Neural progenitor cell (in vitro differentiated cells): Measurements from ENCODE around the gene LY6G5C. TPM values are rescaled to one million over a fixed set of nuclear protein-coding genes. Genes with fewer than 3 reads are reported as not detected.

Source experiments
- DNase-seq: peaks from one replicate; pipeline ENCODE4 v3.0.0-alpha.2; 2016; ENCODE audit warnings: low spot score
- H2AFZ ChIP-seq: fragments of 200-600 bp; sonication (generic); replicated peaks from 2 replicates; pipeline ENCODE4 v1.6.1; 2016; ENCODE audit warnings: antibody characterized with exemption
- H3F3A ChIP-seq: fragments of 200-600 bp; sonication (generic); 2 replicates; pipeline ENCODE4 v1.6.1; 2016; ENCODE audit warnings: antibody characterized with exemption, low read depth
- H3K27ac ChIP-seq: fragments of 200-600 bp; sonication (generic); 2 replicates; pipeline ENCODE4 v1.5.1; 2016; ENCODE audit warnings: mild to moderate bottlenecking
- H3K27me3 ChIP-seq: fragments of 200-600 bp; sonication (generic); 2 replicates; pipeline ENCODE4 v1.6.1; 2016; ENCODE audit warnings: mild to moderate bottlenecking, moderate library complexity
- H3K36me3 ChIP-seq: fragments of 200-600 bp; sonication (generic); 2 replicates; pipeline ENCODE4 v1.5.1; 2016
- H3K4me1 ChIP-seq: fragments of 200-600 bp; sonication (generic); 2 replicates; pipeline ENCODE4 v1.6.1; 2016; ENCODE audit warnings: mixed run types
- H3K4me2 ChIP-seq: fragments of 200-600 bp; sonication (generic); 2 replicates; pipeline ENCODE4 v1.6.1; 2016
- H3K4me3 ChIP-seq: fragments of 200-600 bp; sonication (generic); 2 replicates; pipeline ENCODE4 v1.5.1; 2016
- H3K79me2 ChIP-seq: fragments of 200-600 bp; sonication (generic); 2 replicates; pipeline ENCODE4 v1.6.1; 2016; ENCODE audit warnings: low read depth
- H3K9ac ChIP-seq: fragments of 200-600 bp; sonication (generic); 2 replicates; pipeline ENCODE4 v1.6.1; 2016
- H3K9me3 ChIP-seq: fragments of 200-600 bp; sonication (generic); 2 replicates; pipeline ENCODE4 v1.5.1; 2016; ENCODE audit warnings: low read depth
- H4K20me1 ChIP-seq: fragments of 200-600 bp; sonication (generic); 2 replicates; pipeline ENCODE4 v1.6.1; 2016; ENCODE audit warnings: low read depth
- H3K27ac Mint-ChIP-seq: 3 replicates; pipeline ENCODE4 v1.8.0; 2021; ENCODE audit warnings: mixed read lengths
- H3K27me3 Mint-ChIP-seq: 2 replicates; pipeline ENCODE4 v1.8.0; 2022; ENCODE audit warnings: low read depth, mild to moderate bottlenecking, inconsistent platforms, moderate library complexity, mixed read lengths; ENCODE audit not compliant: insufficient read depth
- H3K36me3 Mint-ChIP-seq: 3 replicates; pipeline ENCODE4 v1.8.0; 2021; ENCODE audit warnings: mixed read lengths
- H3K4me1 Mint-ChIP-seq: 3 replicates; pipeline ENCODE4 v1.8.0; 2021; ENCODE audit warnings: mixed read lengths
- H3K4me3 Mint-ChIP-seq: 3 replicates; pipeline ENCODE4 v1.8.0; 2021; ENCODE audit warnings: mild to moderate bottlenecking, moderate library complexity, mixed read lengths
- H3K9me3 Mint-ChIP-seq: 3 replicates; pipeline ENCODE4 v1.8.0; 2020; ENCODE audit warnings: mixed read lengths
- EZH2 ChIP-seq: fragments of 200-600 bp; sonication (generic); IDR thresholded peaks from 2 replicates; pipeline ENCODE4 v1.6.1; 2017; ENCODE audit warnings: antibody characterized with exemption, mild to moderate bottlenecking, moderate library complexity
- EZH2phosphoT487 ChIP-seq: fragments of 200-600 bp; sonication (generic); IDR thresholded peaks from 2 replicates; pipeline ENCODE4 v1.6.1; 2017; ENCODE audit warnings: antibody characterized with exemption
- total RNA-seq: library from RNA; depleted of rRNA; stranded (reverse); fragments of >200 nt; gene quantifications from 2 replicates; pipeline ENCODE4 v1.2.3, GENCODE V29; 2015; ENCODE audit warnings: low replicate concordance
- TF ChIP-seq, protein P1 (sequence below): fragments of 200-600 bp; sonication (generic); IDR thresholded peaks from 2 replicates; pipeline ENCODE4 v1.5.1; 2017; ENCODE audit warnings: antibody characterized with exemption, mild to moderate bottlenecking

Gene LY6G5C
- total RNA-seq, 1 donor from 2014 or later, result not detected

GRCh38 chr6:31669676-31670075 is 11.2 kb downstream of the LY6G5C start, which contains the start of gene LY6G5B:
TSS of gene LY6G5B (plus strand) at chr6:31669976. CDS start at chr6:31670951, 975 bp downstream.
- no peaks in the 10 kb centered on the region for H4K20me1 ChIP-seq
- peaks cover 10% of the 10 kb centered on the region for H3F3A ChIP-seq
- Mint-ChIP-seq H3K4me3 (no peak within 1 kb of the TSS), H3K27me3 (peaks cover under 1% of the 10 kb centered on the region), H3K9me3 (no peaks in the 10 kb centered on the region), H3K36me3 (peaks cover 23% of the 10 kb centered on the region), H3K4me1 (peaks cover 10% of the 10 kb centered on the region), H3K27ac (no peak within 1 kb of the TSS)
- H3K4me3 ChIP-seq, result no peak within 1 kb of the TSS
- no peak within 1 kb of the TSS for H3K27ac ChIP-seq
- H3K36me3 ChIP-seq, result no peaks in the 10 kb centered on the region
- no peaks in the 10 kb centered on the region for H3K9me3 ChIP-seq
- H3K27me3 ChIP-seq, result no peaks in the 10 kb centered on the region
- no peaks in the 10 kb centered on the region for H3K4me1 ChIP-seq
- TF ChIP-seq EZH2, result no peak
- TF ChIP-seq, protein P1, sequence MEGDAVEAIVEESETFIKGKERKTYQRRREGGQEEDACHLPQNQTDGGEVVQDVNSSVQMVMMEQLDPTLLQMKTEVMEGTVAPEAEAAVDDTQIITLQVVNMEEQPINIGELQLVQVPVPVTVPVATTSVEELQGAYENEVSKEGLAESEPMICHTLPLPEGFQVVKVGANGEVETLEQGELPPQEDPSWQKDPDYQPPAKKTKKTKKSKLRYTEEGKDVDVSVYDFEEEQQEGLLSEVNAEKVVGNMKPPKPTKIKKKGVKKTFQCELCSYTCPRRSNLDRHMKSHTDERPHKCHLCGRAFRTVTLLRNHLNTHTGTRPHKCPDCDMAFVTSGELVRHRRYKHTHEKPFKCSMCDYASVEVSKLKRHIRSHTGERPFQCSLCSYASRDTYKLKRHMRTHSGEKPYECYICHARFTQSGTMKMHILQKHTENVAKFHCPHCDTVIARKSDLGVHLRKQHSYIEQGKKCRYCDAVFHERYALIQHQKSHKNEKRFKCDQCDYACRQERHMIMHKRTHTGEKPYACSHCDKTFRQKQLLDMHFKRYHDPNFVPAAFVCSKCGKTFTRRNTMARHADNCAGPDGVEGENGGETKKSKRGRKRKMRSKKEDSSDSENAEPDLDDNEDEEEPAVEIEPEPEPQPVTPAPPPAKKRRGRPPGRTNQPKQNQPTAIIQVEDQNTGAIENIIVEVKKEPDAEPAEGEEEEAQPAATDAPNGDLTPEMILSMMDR, result no peak
- TF ChIP-seq EZH2phosphoT487, result no peak
- no peak within 1 kb of the TSS for H2AFZ ChIP-seq
- DNase-seq, result no peak
- peaks cover 33% of the 10 kb centered on the region for H3K79me2 ChIP-seq
- no peak within 1 kb of the TSS for H3K9ac ChIP-seq
- H3K4me2 ChIP-seq, result no peak within 1 kb of the TSS

DNA sequence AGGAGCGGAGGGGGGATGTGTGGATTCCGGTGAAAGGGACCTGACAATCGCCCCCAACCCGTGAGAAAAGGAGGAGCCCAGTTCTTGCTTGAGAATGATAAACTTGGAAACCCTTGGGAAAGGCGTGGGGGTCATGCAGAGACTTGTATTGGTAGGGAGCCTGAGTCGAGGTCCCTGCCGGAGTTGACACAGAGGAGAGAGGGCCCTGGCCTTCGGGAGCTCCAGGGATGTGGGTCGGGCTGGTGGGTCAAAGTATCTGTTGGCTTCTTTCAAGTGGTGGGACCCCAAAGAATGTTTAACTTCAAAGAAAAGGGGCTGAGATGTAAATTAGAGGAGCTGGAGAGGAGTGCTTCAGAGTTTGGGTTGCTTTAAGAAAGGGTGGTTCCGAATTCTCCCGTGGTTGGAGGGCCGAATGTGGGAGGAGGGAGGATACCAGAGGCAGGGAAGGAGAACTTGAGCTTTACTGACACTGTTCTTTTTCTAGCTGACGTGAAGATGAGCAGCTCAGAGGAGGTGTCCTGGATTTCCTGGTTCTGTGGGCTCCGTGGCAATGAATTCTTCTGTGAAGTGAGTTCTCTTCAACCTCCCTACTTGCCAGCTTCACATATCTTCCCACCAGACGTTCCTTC is 14.4 kb downstream of the LY6G5C start:
- no peak for DNase-seq
- Mint-ChIP-seq H3K4me1 (peaks cover 35% of the 10 kb centered on the region), H3K4me3 (peak overlapping the region; percentile 97), H3K27me3 (peaks cover 5% of the 10 kb centered on the region), H3K27ac (peak overlapping the region; percentile 85), H3K9me3 (no peaks in the 10 kb centered on the region), H3K36me3 (peaks cover 23% of the 10 kb centered on the region)
- Histone ChIP-seq H4K20me1 (no peaks in the 10 kb centered on the region), H3K4me1 (peaks cover 15% of the 10 kb centered on the region), H3K9me3 (no peaks in the 10 kb centered on the region), H3F3A (peaks cover 25% of the 10 kb centered on the region), H3K4me3 (peak overlapping the region; percentile 90), H3K9ac (peak overlapping the region; percentile 84), H2AFZ (no peak overlapping the region), H3K79me2 (peaks cover 57% of the 10 kb centered on the region), H3K27me3 (no peaks in the 10 kb centered on the region), H3K4me2 (peak overlapping the region; percentile 84), H3K36me3 (no peaks in the 10 kb centered on the region), H3K27ac (no peak overlapping the region)
- TF ChIP-seq, protein P1, result no peak
- TF ChIP-seq EZH2phosphoT487, result no peak
- TF ChIP-seq EZH2, result no peak

- Mint-ChIP-seq H3K9me3 (no peaks in the 10 kb centered on the region), H3K27me3 (peaks cover 5% of the 10 kb centered on the region), H3K36me3 (peaks cover 23% of the 10 kb centered on the region), H3K27ac (peak within 1 kb of the TSS; percentile 97), H3K4me3 (peak within 1 kb of the TSS; percentile 97), H3K4me1 (peaks cover 41% of the 10 kb centered on the region)
- no peaks in the 10 kb centered on the region for H4K20me1 ChIP-seq
- H3K4me2 ChIP-seq, result peak within 1 kb of the TSS; percentile 85
- peaks cover 57% of the 10 kb centered on the region for H3K79me2 ChIP-seq
- H3K27me3 ChIP-seq, result no peaks in the 10 kb centered on the region
- peak within 1 kb of the TSS; percentile 88 for H2AFZ ChIP-seq
- no peaks in the 10 kb centered on the region for H3K36me3 ChIP-seq
- peak within 1 kb of the TSS; percentile 93 for H3K27ac ChIP-seq
- peak within 1 kb of the TSS; percentile 84 for H3K9ac ChIP-seq
- no peaks in the 10 kb centered on the region for H3K9me3 ChIP-seq
- peaks cover 17% of the 10 kb centered on the region for H3K4me1 ChIP-seq
- peak within 1 kb of the TSS; percentile 90 for H3K4me3 ChIP-seq
- TF ChIP-seq EZH2phosphoT487 (no peak), EZH2 (no peak)
- TF ChIP-seq, protein P1, result no peak
- peak; percentile 98 for DNase-seq
- peaks cover 33% of the 10 kb centered on the region for H3F3A ChIP-seq
Measured at GRCh38 chr6:31665501-31666336, 15.1 kb downstream of the LY6G5C start, which contains the start of gene CSNK2B. TSS of gene CSNK2B (plus strand) at chr6:31666080. CDS start at chr6:31666832, 752 bp downstream.
